K562 (cell line): ENCODE data around the gene PMCH. TPM values are rescaled to one million over a fixed set of nuclear protein-coding genes. Genes with fewer than 3 reads are reported as not detected.

Experiments
- ATAC-seq: fragments of 200-7000 bp; cut with Tn5 transposase; 3 replicates; pipeline ENCODE4 v1.9.1; 2020; ENCODE audit warnings: moderate library complexity
- BruUV-seq: library from RNA; stranded (reverse); fragments of 400-500 nt; replicated peaks from 2 replicates; lab custom pipeline; 2021; lab: Mats Ljungman, UMichigan
- CTCF ChIA-PET: fragments of 300-600 bp; formaldehyde crosslinking; extraction: SDS; loops from one replicate; lab custom pipeline; 2021; ENCODE audit warnings: low intra/inter-chr PET ratio; lab: Yijun Ruan, JAX
- POLR2A ChIA-PET: fragments of 300-600, 350-650 bp; sonication (Branson Sonifier 250); formaldehyde crosslinking; extraction: SDS; loops from one replicate; lab custom pipeline; 2021; ENCODE audit warnings: antibody characterized with exemption, inconsistent platforms; lab: Yijun Ruan, JAX
- DNase-seq, 4 experiments: peaks; one replicate each; pipeline versions ENCODE4 v3.0.0 to v3.0.0-alpha.2; 2011 to 2018; ENCODE audit warnings: low spot score in 3 of 4, mixed read lengths in 3 of 4; ENCODE audit errors: extremely low read depth in 1 of 4
- FAIRE-seq: peaks from 2 replicates; lab custom pipeline; 2011; peaks lifted over from hg19 to GRCh38; lab: Jason Lieb, UNC
- H2AFZ ChIP-seq: 2 replicates; pipeline ENCODE4 v1.6.0; 2011; ENCODE audit warnings: low read depth, low read length, control low read depth, inconsistent platforms
- H3K27ac ChIP-seq: fragments of 200-600 bp; 3 replicates; pipeline ENCODE4 v1.8.0; 2011; ENCODE audit warnings: low read depth, mild to moderate bottlenecking, control low read depth, inconsistent platforms, low read length, moderate library complexity, mixed read lengths; ENCODE audit errors: extremely low read depth
- H3K27me3 ChIP-seq, 2 experiments: fragments of 300-600 bp in 1 of 2; 2 replicates in 1 of 2; 3 replicates in 1 of 2; pipeline versions ENCODE4 v1.6.0 to v1.8.0; 2011; ENCODE audit warnings: inconsistent platforms in 2 of 2, low read length in 2 of 2, mild to moderate bottlenecking in 1 of 2, mixed read lengths in 1 of 2, moderate library complexity in 1 of 2; ENCODE audit not compliant: control insufficient read depth in 2 of 2, insufficient read depth in 2 of 2
- H3K36me3 ChIP-seq: fragments of 300-600 bp; 3 replicates; pipeline ENCODE4 v1.8.0; 2011; ENCODE audit warnings: mild to moderate bottlenecking, low read length, inconsistent platforms; ENCODE audit not compliant: control insufficient read depth, insufficient read depth
- H3K4me1 ChIP-seq, 2 experiments: fragments of 200-600 bp in 1 of 2; replicated peaks in 1 of 2; 2 replicates in 1 of 2; 3 replicates in 1 of 2; pipeline versions ENCODE4 v1.5.1 to v1.8.0; 2011; ENCODE audit warnings: inconsistent platforms in 2 of 2, low read length in 2 of 2, mild to moderate bottlenecking in 1 of 2, mixed read lengths in 1 of 2, moderate library complexity in 1 of 2; ENCODE audit not compliant: control insufficient read depth in 2 of 2, insufficient read depth in 2 of 2
- H3K4me2 ChIP-seq: 2 replicates; pipeline ENCODE4 v1.6.1; 2011; ENCODE audit warnings: low read length, control low read depth, inconsistent platforms, mixed read lengths; ENCODE audit not compliant: insufficient read depth
- H3K4me3 ChIP-seq: fragments of 200-600 bp; sonication (generic), shearing (Covaris generic); 2 replicates; pipeline ENCODE4 v1.5.1; 2016; ENCODE audit warnings: control low read depth, inconsistent platforms
- H3K79me2 ChIP-seq: fragments of 200-600 bp; 3 replicates; pipeline ENCODE4 v1.8.0; 2011; ENCODE audit warnings: low read length, inconsistent platforms; ENCODE audit not compliant: control insufficient read depth, insufficient read depth
- H3K9ac ChIP-seq, 2 experiments: 2 replicates each; pipeline versions ENCODE4 v1.6.0 to v1.6.1; 2011; ENCODE audit warnings: low read depth in 2 of 2, low read length in 2 of 2, control low read depth in 1 of 2, inconsistent platforms in 1 of 2, mild to moderate bottlenecking in 1 of 2, mixed read lengths in 1 of 2; ENCODE audit not compliant: insufficient read depth in 1 of 2
- H3K9me1 ChIP-seq: one replicate; pipeline ENCODE4 v1.6.0; 2011; ENCODE audit warnings: inconsistent platforms, mild to moderate bottlenecking, low read length, moderate library complexity; ENCODE audit not compliant: control insufficient read depth, insufficient read depth
- H3K9me3 ChIP-seq: replicated peaks from 2 replicates; pipeline ENCODE4 v1.5.1; 2011; ENCODE audit warnings: low read depth, low read length, inconsistent platforms; ENCODE audit not compliant: control insufficient read depth, insufficient read depth
- H4K20me1 ChIP-seq: replicated peaks from 2 replicates; pipeline ENCODE4 v1.6.1; 2011; ENCODE audit warnings: low read length, inconsistent platforms, mixed read lengths; ENCODE audit not compliant: control insufficient read depth, insufficient read depth
- ATF6 ChIP-seq: sonication (generic); formaldehyde crosslinking; IDR thresholded peaks from 2 replicates; pipeline ENCODE4 v1.4.0; 2020; ENCODE audit warnings: mild to moderate bottlenecking, missing genetic modification reagents
- BDP1 ChIP-seq: IDR thresholded peaks from 3 replicates; pipeline ENCODE4 v1.6.1; 2011; ENCODE audit not compliant: insufficient read length, insufficient read depth
- BRF2 ChIP-seq: IDR thresholded peaks from 3 replicates; pipeline ENCODE4 v1.6.1; 2011; ENCODE audit warnings: borderline replicate concordance, mild to moderate bottlenecking; ENCODE audit not compliant: insufficient read length, insufficient read depth
- CCAR2 ChIP-seq: fragments of 200-400 bp; formaldehyde crosslinking; IDR thresholded peaks from 2 replicates; pipeline ENCODE4 v1.6.1; 2017; ENCODE audit warnings: mild to moderate bottlenecking, low read depth, low read length
- GATA2 ChIP-seq: sonication (generic); formaldehyde crosslinking; IDR thresholded peaks from 2 replicates; pipeline ENCODE4 v1.4.0; 2020; ENCODE audit warnings: mild to moderate bottlenecking, missing genetic modification reagents
- HMG20A ChIP-seq: fragments of 450-650 bp; formaldehyde crosslinking; conservative IDR thresholded peaks from 2 replicates; pipeline ENCODE4 v1.4.0; 2020; ENCODE audit warnings: mild to moderate bottlenecking, mixed read lengths
- HMGXB4 ChIP-seq: sonication (generic); formaldehyde crosslinking; IDR thresholded peaks from 2 replicates; pipeline ENCODE4 v1.8.1; 2023; ENCODE audit warnings: mild to moderate bottlenecking, missing genetic modification reagents
- KLF10 ChIP-seq: fragments of 250-450 bp; sonication (Bioruptor Pico); IDR thresholded peaks from 2 replicates; pipeline ENCODE4 v1.6.1; 2021; ENCODE audit warnings: matching md5 sums
- MLX ChIP-seq, 2 experiments: fragments of 450-650 bp in 1 of 2; sonication (generic) in 1 of 2; formaldehyde crosslinking; conservative IDR thresholded peaks; 2 replicates each; pipeline versions ENCODE4 v1.4.0 to v1.8.1; 2020 to 2022; ENCODE audit warnings: mild to moderate bottlenecking in 1 of 2, missing genetic modification reagents in 1 of 2
- NCOR1 ChIP-seq: fragments of 450-650 bp; IDR thresholded peaks from 2 replicates; pipeline ENCODE4 v1.6.1; 2016; ENCODE audit warnings: mild to moderate bottlenecking, moderate library complexity
- PHB ChIP-seq: fragments of 250-450 bp; sonication (Bioruptor Pico); IDR thresholded peaks from 2 replicates; pipeline ENCODE4 v1.5.0; 2021
- PURB ChIP-seq: sonication (generic); formaldehyde crosslinking; IDR thresholded peaks from 2 replicates; pipeline ENCODE4 v1.9.0; 2021; ENCODE audit warnings: low read depth, mild to moderate bottlenecking, missing genetic modification reagents
- RBM15 ChIP-seq: fragments of 200-400 bp; formaldehyde crosslinking; IDR thresholded peaks from 2 replicates; pipeline ENCODE4 v1.6.1; 2018; ENCODE audit warnings: mild to moderate bottlenecking, low read length, moderate library complexity; ENCODE audit not compliant: insufficient read depth
- ZC3H8 ChIP-seq: fragments of 450-650 bp; IDR thresholded peaks from 2 replicates; pipeline ENCODE4 v1.6.1; 2017
- ZNF217 ChIP-seq: sonication (generic); formaldehyde crosslinking; IDR thresholded peaks from 2 replicates; pipeline ENCODE4 v1.8.0; 2022; ENCODE audit warnings: mild to moderate bottlenecking, missing genetic modification reagents
- ZNF324 ChIP-seq: fragments of 250-450 bp; sonication (Bioruptor Pico); IDR thresholded peaks from 2 replicates; pipeline ENCODE4 v1.4.0; 2020; ENCODE audit warnings: mild to moderate bottlenecking
- ZNF41 ChIP-seq: fragments of 250-450 bp; sonication (Bioruptor Pico); conservative IDR thresholded peaks from 2 replicates; pipeline ENCODE4 v1.4.0; 2020; ENCODE audit warnings: mild to moderate bottlenecking
- WGBS: fragments of 100-300 bp; shearing (Covaris generic); methylation state at CpG from one replicate; pipeline ENCODE4 v1.1.6; 2016; ENCODE audit warnings: low coverage, mixed read lengths; ENCODE audit not compliant: insufficient coverage; ENCODE audit errors: missing lambda C conversion rate; 5-methylcytosine and 5-hydroxymethylcytosine counted together
- in situ Hi-C: fragments of 300-500 bp; cut with MboI; formaldehyde crosslinking; loops from 4 replicates; pipeline ENCODE4 v1.15.0; 2018; ENCODE audit warnings: inconsistent platforms, mixed read lengths
- intact Hi-C: fragments of 100-400 bp; cut with micrococcal nuclease; formaldehyde crosslinking; loops from 2 replicates; pipeline ENCODE4 v1.14.2; 2022
- polyA plus RNA-seq, 8 experiments: library from polyadenylated mRNA; depleted of rRNA in 4 of 8; stranded (reverse) in 5 of 8; unstranded in 3 of 8; fragments of >200 nt; fragmentation: Nextera tagmentation in 2 of 8; fragmentation: Illumina TruSeq in 1 of 8; extraction: Ambion mirVana in 2 of 8; extraction: Trizol in 1 of 8; gene quantifications; 2 replicates each; pipeline versions ENCODE4 v1.2.1 to v1.2.3, GENCODE V29; 2011 to 2014; ENCODE audit warnings: inconsistent platforms in 1 of 8, missing spikeins in 1 of 8
- total RNA-seq, 7 experiments: library from RNA; depleted of rRNA in 6 of 7; stranded (reverse); fragments of >200 nt in 6 of 7; fragmentation: Illumina TruSeq in 2 of 7; extraction: Trizol in 2 of 7; gene quantifications; 2 replicates each; pipeline versions ENCODE4 v1.2.1 to v1.2.3, GENCODE V29; 2011 to 2021; ENCODE audit warnings: low replicate concordance in 1 of 7

PMCH gene
- total and polyA plus RNA-seq, 9 of the 15 experiments (the other 6 are each of a cell fraction or from before 2014, with no cell fraction given), result 0.10 to 0.20 TPM; not detected in 7

- no peaks in the 10 kb centered on the region for H3K79me2 ChIP-seq
- in situ Hi-C loops, result no loop called here
- FAIRE-seq, result no peak
Observed at GRCh38 chr12:102232446-102232845, 34.8 kb upstream of the PMCH start.

More at GRCh38 chr12:102232446-102232845, 34.8 kb upstream of the PMCH start:
- no peaks in the 10 kb centered on the region for H4K20me1 ChIP-seq
- no peaks in the 10 kb centered on the region for H3K9me3 ChIP-seq
- H3K9me1 ChIP-seq, result no peaks in the 10 kb centered on the region
- H3K27ac ChIP-seq, result no peak overlapping the region
- BruUV-seq, result no TSS peak
- DNase-seq (no peak), ATAC-seq (no peak)
- no peak overlapping the region for H3K4me2 ChIP-seq
- intact Hi-C loops, result no loop called here
- ChIA-PET POLR2A (interaction anchor here (0.6 kb wide), 1 partner anchor 16 kb away, joined by 4 read pairs; no protein-coding TSS in a partner anchor), CTCF (no interaction called here)
- H2AFZ ChIP-seq, result no peak overlapping the region
- no peak overlapping the region for H3K9ac ChIP-seq
- H3K27me3 ChIP-seq, result no peaks in the 10 kb centered on the region
- H3K36me3 ChIP-seq, result no peaks in the 10 kb centered on the region
- WGBS, result 0% methylated on average over 1 of the region's 1 CpG
- no peak overlapping the region for H3K4me3 ChIP-seq
- TF ChIP-seq ZNF41 (CRISPR knock-in tag), result no peak
- TF ChIP-seq HMG20A (CRISPR knock-in tag), result no peak
- no peak for TF ChIP-seq ZC3H8
- TF ChIP-seq HMGXB4 (CRISPR knock-in tag), result no peak
- TF ChIP-seq PHB (CRISPR knock-in tag), result no peak
- TF ChIP-seq ATF6 (CRISPR knock-in tag), result no peak
- TF ChIP-seq KLF10, result no peak
- no peak for TF ChIP-seq RBM15
- no peak for TF ChIP-seq BRF2
- no peak for TF ChIP-seq PURB (CRISPR knock-in tag)
- no peak for TF ChIP-seq NCOR1
- TF ChIP-seq GATA2 (CRISPR knock-in tag), result no peak
- TF ChIP-seq ZNF217, result no peak
- TF ChIP-seq ZNF324 (CRISPR knock-in tag), result no peak
- no peak for TF ChIP-seq MLX (CRISPR knock-in tag; conservative IDR thresholded peaks at IDR 0.05)
- TF ChIP-seq BDP1, result no peak
- TF ChIP-seq CCAR2, result no peak
- H3K4me1 ChIP-seq, result no peaks in the 10 kb centered on the region
